ENCODE results near the gene B3GALT4. TPM values are rescaled to one million over a fixed set of nuclear protein-coding genes. Genes with fewer than 3 reads are reported as not detected.

B3GALT4 gene
- total RNA-seq, 1 donor from 2014 or later: 17.1 TPM

DNA sequence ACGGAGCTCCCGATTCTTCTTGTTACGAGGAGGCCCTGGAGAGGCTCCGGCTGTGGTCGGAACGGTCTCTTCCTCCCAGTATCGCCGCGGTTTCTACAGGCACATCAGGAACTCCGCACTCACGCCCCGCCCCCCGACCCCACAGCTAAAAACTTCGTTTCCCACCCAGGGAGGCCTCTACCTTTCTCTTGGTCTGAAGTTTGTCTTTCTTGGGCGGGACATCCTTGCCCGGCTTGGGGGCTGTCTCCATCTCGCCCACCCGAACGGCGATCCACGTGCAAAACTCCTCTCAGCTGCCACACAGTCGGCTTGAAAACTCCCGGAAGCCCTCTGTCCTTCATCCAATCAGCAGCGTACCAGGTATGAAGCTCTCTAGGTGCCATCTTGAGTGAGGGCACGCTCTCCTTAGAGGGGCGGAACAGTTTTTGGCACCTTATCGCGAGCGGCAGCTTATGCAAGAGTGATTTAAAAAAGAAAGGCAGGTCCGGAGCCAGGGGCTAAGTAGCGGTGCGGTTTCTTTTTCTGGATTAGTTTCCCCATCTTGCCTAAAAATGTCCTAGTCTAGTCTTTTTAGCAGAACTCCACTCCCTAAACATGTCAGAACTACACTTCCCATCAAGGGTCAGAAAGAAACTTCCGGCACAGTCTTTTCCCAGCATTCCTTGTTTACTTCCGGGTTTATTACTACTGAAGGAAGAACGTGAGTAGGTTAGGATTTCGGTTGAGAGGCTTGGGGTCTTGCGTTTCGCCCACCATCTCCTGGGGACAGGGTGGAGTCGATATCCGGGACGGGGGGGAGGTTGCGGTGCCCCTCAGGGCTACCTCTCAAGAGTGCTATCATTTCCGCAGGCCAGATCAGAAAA lies 12.2 kb downstream of the B3GALT4 start, which contains the start of the genes PFDN6 and WDR46:
Gene PFDN6, plus strand, starts transcription at position 681 of the 863 bp plus-strand sequence. CDS start 256 bp downstream, outside the sequence.
Gene WDR46, minus strand, starts transcription at position 319 of the 863 bp plus-strand sequence. Its CDS starts 69 bp downstream, at position 250.
- intact Hi-C loops (cut with micrococcal nuclease): loop anchor here (1.0 kb wide), 12 partner anchors 10 to 165 kb away; partner anchors contain the start of genes B3GALT4, CUTA, KIFC1 and RING1

DNA sequence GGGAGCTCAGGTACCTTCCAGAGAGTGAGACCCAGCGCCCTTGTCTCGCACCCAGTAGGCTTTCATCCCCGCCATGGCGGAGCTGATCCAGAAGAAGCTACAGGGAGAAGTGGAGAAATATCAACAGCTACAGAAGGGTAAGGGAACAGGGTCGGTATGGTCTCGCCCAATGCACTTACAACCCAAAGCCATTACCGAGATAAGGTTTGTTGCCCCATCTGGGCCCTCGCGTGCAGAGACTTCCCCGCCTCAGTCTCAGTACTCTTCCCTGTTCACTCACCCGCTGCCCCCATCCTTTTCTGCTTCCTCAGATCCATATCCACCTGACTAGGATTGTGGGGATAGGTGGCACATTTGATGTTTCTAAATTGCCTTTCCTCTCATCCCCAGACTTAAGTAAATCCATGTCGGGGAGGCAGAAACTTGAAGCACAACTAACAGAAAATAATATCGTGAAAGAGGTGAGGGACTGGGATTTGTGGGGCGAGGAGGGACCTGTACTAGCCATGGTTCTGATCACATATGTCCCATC lies 12.9 kb downstream of the B3GALT4 start:
- intact Hi-C loops (cut with micrococcal nuclease): loop anchor here (1.0 kb wide), 12 partner anchors 9 to 164 kb away; partner anchors contain the start of genes B3GALT4, CUTA, KIFC1 and RING1

DNA sequence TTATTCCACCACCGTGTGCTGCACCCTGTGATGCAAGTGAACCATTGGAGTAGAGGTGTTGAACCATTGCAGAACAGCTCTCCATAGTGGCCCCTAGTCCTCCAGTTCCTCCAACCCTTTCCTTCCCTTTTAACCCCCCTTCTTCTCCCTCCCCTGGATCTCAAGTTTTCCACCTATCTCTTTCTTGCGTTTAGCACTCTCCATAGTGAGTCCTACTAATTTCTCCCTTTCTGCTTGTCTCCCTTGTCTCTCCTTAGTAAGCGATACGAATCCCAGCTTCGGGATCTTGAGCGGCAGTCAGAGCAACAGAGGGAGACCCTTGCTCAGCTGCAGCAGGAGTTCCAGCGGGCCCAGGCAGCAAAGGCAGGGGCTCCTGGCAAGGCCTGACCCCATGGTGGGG lies 13.5 kb downstream of the B3GALT4 start:
- intact Hi-C loops (cut with micrococcal nuclease): no loop called here

DNA sequence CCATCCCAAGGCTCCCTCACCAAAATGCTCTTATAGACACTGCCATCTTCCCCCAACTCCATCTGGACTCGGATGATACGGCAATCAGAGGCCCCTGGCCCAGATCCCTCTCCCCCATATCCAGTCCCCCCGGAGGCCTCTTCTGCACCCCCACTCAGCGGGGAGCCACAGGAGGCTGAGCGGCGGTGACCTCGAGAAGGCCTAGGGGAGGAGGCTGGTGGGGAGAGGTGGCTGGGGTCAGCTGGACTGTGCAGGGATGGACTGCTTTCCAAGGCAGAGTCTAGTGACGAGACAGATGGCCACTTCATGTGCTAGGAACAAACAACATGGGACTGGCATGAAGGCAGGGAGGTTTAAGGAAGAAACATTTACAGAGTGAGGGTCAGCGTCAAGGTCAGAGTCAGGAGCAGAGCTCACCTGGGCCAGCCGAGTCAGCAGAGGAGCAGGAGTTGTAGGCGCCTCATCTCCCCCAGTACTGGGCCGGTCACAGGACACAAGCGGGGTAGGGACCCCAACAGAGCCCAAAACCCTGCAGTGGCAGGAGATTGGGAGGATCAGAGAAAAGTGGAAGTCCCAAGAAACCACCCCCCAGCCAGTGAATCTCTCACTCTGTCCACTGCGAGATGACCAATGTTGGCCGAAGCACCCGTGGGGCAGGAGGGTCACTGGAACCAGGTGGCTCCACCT lies 16.2 kb downstream of the B3GALT4 start:
- intact Hi-C loops (cut with micrococcal nuclease): no loop called here

DNA sequence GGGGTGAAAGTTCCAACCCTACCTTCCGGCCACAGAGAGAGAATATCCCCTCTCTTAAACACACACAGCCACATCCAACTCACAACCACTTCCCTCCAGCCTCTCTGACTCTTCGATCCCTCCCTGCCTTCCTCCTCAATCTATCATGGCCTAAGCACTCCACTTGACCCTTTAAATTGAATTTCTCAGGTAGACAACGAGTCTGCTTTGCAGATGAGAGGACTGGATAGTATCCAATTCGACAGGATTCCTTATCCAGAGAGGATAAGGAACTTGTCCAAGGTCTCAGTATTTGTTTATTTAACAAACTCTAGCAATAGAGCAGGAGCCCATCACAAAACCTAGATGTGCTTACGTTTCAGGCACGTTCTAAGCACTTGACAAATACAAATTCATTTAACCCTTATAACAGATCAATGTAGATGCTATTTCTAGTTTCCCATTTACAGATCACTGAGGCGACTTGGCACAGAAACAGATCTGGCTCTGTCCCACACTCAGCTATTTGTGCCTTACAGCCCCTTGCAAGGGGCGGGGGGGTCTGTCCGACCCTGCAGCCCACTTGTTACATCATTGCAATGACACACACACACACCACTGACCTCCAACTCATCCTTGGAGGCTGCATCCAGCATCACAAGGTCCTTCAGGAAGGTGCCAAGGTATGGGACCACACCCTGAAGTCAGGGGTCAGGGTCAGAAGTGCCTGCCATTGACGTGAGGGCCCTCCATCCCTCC lies 17.3 kb downstream of the B3GALT4 start:
- intact Hi-C loops (cut with micrococcal nuclease): no loop called here

DNA sequence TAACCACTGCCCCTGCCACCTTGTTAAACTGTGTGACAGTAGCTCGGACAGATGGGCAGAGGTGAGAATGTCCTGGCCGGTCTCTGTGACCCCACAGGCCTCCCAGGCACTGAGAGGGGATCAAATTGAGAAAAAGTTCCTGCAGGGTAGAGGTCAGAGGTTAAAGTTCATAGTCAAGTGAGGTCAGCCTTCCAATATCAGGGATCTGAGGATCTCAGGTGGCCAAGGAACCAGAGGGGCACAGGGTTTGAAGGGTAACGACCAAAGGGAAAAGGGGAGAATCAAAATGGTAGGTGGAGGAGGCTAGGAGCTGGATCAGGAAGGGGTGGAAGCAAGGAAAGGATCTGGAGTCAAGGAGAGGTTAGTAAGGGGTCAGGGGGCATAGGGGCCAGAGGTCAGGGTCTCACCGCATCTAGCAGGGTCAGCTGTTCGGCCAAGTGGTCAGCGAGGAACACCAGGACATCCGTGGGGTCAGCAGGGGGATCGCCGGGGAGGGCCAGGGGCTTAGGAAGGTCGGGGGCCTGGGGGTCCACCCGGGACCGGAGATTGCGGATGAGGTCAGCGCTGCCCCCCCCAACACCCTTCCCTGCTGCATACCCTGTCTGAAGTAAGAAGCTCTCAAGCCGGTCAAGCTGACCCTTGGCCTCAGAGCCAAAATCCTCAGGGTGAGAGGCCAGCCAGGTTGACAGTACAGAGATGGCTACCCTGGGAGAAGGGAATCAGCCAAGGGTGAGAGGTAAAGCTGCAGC lies 18.9 kb downstream of the B3GALT4 start:
- intact Hi-C loops (cut with micrococcal nuclease): no loop called here

DNA sequence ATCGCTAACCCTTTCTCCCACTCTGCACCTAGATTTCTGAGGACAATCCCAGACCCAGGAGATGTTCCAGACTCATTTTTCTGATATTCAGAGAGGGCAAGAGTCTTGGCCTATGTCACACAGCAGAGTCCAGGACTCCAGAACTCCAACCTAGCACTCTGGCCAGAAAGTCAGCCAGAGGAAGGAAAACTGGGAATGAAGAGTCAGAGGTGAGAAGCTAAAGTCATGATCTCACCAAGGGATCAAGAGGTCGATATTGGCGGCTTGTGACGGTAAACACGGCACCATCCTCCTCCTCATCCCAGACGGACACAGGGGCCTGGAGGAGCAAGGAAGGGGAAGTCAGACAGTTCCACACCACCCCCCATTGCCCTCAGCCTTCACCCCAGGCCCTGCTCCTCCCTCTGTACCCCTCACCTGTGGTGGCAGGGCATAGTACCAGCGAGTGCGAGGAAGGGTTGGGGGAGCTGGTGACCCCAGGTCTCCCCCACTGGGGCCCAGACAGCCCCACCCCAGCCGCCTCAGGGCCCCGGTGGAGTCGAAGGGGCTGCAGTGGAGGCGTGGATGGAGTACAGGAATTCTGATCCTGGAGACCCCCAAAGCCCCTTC lies 20.0 kb downstream of the B3GALT4 start:
- intact Hi-C loops (cut with micrococcal nuclease): no loop called here

DNA sequence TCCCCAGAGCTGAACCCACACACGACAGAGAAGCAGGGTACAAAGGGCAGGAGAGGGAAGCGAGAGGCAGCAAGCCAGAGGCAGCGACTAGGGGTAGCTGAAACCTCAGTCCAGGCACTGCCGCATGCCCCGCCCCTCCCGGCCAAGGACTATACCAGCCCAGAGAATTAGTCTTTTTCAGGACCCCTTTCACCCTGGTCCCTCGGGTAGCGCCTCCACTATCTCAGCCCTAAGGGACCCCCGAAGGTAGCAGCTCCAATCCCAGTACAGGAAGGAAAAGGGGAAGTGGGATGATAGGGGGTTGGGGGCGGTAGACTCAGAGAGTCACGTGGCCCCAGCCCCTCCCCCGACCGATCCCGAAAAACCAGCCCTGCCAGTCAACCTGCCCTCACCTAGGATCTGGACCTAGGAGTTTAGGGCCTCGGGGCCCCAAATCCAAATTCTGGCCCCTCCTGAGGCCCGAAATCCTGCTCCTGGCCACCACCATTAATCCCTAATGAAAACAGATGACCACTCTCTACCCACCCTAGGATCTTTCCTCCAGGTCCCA lies 20.6 kb downstream of the B3GALT4 start:
- intact Hi-C loops (cut with micrococcal nuclease): no loop called here

DNA sequence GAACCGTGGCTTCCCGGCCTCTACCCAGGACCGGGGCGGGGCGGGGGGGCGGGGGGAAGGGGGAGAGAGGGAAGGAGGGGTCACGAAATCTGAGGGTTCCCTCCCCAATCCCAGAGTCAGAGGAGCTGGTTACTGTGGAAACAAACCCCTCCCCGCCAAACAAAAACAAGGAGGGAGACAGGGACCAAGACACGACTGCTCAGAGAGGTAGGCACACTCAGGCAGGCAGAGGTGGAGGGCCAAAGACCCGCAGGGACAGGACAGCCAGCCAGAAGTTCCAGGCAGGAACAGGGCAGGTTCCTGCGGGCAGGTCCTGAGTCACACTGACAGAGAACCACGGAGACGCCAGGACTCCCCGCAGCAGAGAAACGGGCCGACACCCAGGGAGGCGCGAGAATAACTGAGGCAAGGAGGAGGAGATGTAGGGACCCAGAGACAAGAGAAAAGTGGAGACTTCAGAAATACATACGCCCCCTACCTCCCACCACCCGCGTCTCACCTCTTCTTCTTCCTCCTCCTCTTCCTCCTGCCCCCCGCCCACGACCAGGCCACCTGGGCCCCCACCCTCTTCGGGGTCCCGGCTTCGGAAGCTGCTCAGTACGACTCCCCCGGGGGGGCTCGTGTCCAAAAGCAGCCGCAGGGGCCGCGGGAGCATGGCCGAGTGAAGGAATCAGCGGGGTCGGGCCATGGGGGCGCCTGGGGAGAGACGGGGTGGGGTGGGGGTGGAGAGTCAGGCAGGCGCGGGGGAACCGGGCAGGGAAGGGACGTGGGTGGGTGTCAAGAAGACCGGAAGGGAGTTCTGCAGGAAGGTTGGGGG lies 21.2 kb downstream of the B3GALT4 start:
- intact Hi-C loops (cut with micrococcal nuclease): loop anchor here (2.0 kb wide), 1 partner anchor 49 kb away; no protein-coding TSS in a partner anchor

DNA sequence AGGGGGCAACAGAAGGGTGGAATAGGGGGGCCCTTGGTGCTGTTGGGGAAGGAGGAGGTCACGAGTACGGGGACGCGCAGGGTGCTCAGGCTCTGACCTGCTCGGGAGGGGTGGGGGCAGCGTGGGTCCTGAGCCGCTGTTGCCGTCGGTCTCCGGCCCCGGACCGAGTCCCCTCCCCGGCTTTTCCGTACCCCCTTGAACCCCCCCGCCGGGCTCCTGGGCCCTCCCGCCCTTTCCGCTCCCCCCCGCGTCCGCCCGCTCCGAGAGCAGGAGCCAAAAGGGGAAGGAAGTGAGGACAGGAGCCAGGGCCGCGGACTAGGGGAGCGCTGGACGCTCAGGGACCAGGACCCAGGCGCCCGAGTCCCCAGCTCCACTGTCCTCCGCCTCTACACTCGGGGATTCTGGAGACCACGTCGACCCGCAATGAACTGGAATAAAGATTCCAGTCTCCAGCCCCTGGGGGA lies 21.9 kb downstream of the B3GALT4 start, which contains the start of gene RGL2:
Gene RGL2, minus strand, starts transcription at position 170 of the 464 bp plus-strand sequence. CDS start 332 bp downstream, outside the sequence.
- intact Hi-C loops (cut with micrococcal nuclease): loop anchor here (1.0 to 2.0 kb wide), 8 partner anchors 10 to 99 kb away; partner anchors contain the start of genes B3GALT4, KIFC1, PFDN6 and RXRB

DNA sequence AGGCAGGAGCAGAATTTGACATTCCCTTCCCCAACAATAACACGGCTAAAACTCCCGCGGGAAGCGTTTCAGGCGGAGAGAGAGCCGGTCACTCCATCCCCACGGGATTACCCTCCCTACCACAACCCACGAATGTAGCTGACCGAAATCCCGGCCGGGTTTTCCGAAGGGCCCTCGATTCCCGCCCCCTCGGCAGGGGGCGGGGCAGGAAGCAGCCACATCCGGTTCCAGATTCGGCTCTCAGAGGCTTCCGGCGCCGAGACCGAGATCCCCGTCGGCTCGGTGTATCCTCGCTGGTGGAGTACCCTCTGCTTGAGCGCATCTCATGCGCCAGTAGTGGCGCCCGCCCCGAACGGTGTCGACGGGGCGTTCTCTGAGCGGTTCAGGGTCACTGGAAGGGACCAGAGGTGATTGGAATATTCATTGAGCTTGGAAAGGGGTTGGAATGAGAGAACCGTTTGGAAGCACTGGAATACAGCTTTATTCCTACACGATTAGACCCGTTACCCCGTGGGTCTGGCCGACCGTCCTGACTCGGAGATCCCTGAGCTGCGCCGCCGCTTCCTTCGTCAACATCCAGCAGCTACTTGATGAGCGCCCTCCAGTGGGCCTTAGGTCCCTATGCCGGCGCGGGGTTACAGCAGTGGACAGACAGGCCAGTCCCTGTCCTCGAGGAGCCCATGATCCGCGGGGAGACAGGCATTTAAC lies 22.5 kb downstream of the B3GALT4 start:
- intact Hi-C loops (cut with micrococcal nuclease): loop anchor here (1.0 to 2.0 kb wide), 8 partner anchors 10 to 99 kb away; partner anchors contain the start of genes B3GALT4, KIFC1, PFDN6 and RXRB

DNA sequence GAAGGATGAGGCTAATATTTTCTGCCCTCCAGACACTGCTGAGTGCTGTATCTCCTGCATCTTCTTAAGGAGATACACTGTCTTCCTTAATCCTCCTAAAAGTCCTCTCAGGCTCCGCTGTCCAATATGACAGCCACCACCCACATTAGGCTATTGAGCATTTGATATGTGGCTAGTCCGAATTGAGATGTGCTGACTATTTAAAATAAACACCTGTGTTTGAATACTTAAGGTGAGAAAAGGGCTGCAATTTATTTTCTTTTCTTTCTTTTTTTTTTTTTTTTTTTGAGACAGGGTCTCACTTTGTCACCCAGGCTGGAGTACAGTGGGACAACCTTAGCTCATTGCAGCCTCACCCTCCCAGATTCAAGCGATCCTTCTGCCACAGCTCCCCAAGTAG lies 25.0 kb downstream of the B3GALT4 start:
- intact Hi-C loops (cut with micrococcal nuclease): no loop called here

DNA sequence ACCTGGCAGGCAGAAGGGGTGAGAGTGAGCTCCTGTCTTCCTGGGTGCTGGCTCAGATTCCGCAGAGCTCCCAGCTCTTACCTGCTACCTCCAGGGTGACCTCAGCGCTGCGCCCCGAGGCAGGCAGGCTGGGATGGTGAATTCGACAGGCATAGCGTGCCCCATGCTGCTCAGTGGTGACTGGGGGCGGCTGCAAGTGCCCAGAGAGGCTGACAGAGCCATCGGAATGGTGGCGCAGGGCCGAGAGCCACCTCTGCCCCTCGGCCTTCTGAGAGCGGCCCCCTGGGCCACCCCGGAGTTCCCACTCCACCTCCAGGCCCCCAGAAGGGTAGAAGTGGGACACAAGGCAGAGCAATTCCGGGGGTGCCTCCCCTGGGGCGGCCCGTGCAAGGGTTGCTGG lies 27.3 kb downstream of the B3GALT4 start:
- intact Hi-C loops (cut with micrococcal nuclease): no loop called here

DNA sequence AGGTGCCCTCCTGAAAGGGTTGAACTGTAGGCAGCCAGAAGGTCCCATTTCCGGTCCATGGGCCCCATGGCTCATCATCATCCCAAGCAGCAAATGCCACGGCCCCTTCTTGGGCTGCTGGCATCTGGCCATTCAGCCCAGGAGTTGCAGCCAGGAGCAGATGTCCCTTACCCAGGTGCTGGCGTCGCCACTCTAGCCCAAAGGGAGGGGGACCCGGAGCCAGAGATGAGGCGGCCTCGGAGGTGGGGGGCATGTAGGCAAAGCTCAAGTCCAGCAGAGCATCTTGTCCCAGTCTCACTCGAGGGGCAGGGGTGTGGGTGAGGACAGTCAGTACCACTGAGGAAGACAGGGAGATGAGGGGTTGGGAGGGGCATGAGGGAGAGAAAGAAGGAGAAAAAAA lies 28.1 kb downstream of the B3GALT4 start:
- intact Hi-C loops (cut with micrococcal nuclease): no loop called here

DNA sequence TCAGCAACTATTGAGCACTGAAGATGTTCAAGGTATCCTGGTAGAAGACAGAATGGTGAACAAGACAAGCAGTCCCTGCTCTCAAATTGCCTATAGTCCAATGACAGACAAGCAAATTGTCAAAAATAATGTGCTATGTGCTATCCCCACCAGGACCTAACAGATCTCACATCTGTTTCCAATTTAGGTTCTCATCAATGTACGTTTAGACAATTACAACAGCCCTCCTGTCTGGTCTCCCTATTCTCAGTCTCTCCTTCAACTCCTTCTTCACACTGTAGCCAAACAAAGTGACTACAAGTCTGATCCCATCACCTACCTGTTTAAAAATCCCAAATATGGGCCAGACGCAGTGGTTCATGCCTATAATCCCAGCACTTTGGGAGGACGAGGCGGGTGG lies 29.4 kb downstream of the B3GALT4 start:
- intact Hi-C loops (cut with micrococcal nuclease): no loop called here

DNA sequence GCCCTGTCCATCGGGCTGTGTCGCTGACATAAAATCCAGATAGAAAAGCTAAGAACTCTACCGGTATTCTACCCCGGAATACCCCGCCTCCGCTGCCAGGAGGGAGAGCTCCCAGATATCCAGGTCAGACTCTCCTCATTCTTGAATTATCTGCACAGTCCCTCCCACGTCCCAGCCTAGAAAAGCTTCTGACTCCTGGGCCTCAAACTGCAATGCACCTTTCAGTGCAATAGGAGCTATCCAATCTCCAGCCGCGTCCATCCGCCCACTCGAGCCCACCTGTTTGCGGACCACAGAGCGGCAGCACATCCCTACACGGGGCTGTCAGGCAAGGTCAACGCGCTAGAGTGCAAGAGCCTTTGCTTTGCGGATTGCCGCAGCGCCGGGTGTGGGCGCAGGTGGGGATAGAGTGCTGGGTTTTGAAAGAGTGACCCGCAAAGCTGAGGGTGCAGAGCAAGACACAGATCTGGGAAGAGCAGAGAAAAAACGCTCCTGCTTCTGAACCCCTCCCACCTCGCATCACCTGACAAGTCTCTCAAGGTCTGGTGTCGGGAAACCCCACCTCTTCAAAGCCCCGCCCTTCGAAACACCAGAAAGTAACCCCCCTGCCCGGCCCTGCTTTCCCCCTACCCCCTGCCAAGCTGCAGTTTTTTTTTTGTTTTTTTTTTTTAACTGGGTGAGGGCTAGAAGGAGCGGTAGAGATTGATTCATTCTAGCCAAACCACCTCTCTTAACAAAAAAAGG lies 35.6 kb downstream of the B3GALT4 start:
- intact Hi-C loops (cut with micrococcal nuclease): loop anchor here (1.0 to 2.0 kb wide), 4 partner anchors 13 to 112 kb away; partner anchors contain the start of genes PFDN6, RPS18, RXRB and SLC39A7

Data from T-helper 1 cell treated with Interleukin-12 subunit alpha and Interleukin-12 subunit beta and Interleukin-4 antibody, amounts not matched to agents 30 ng/mL and 1 ng/mL, for 36 hours (primary cell).